Panc1 (cell line): ENCODE results near the gene PLEKHA7. TPM values are rescaled to one million over a fixed set of nuclear protein-coding genes. Genes with fewer than 3 reads are reported as not detected.

Experiments used
- ATAC-seq: fragments of 200-7000 bp; cut with Tn5 transposase; 2 replicates; pipeline ENCODE4 v1.9.1; 2020; ENCODE audit warnings: mild to moderate bottlenecking, moderate library complexity
- BruUV-seq: library from RNA; stranded (reverse); fragments of 400-500 nt; replicated peaks from 2 replicates; lab custom pipeline; 2021; lab: Mats Ljungman, UMichigan
- CTCF ChIA-PET: fragments of 300-600 bp; sonication (Branson Sonifier 250); formaldehyde crosslinking; loops from one replicate; lab custom pipeline; 2022; ENCODE audit warnings: antibody characterized with exemption; lab: Charles Lee
- POLR2A ChIA-PET: fragments of 300-600 bp; sonication (Branson Sonifier 250); formaldehyde crosslinking; loops from one replicate; lab custom pipeline; 2022; ENCODE audit warnings: antibody characterized with exemption; lab: Charles Lee
- DNase-seq: peaks from one replicate; pipeline ENCODE4 v3.0.0-alpha.2; 2010; ENCODE audit warnings: low read depth, low spot score
- H3K27ac ChIP-seq: 2 replicates; pipeline ENCODE4 v1.5.1; 2011; ENCODE audit warnings: mild to moderate bottlenecking, low read length, inconsistent platforms
- H3K27me3 ChIP-seq: fragments of 200-500 bp; sonication (Bioruptor generic); 2 replicates; pipeline ENCODE4 v1.6.0; 2014; ENCODE audit warnings: low read length, inconsistent platforms; ENCODE audit not compliant: control insufficient read depth, insufficient read depth
- H3K36me3 ChIP-seq: fragments of 200-500 bp; sonication (Bioruptor generic); 2 replicates; pipeline ENCODE4 v1.5.1; 2014; ENCODE audit warnings: inconsistent platforms, mild to moderate bottlenecking, low read length, moderate library complexity; ENCODE audit not compliant: control insufficient read depth, insufficient read depth
- H3K4me1 ChIP-seq: 2 replicates; pipeline ENCODE4 v1.5.1; 2011; ENCODE audit warnings: inconsistent platforms, mild to moderate bottlenecking, low read length, moderate library complexity; ENCODE audit not compliant: control insufficient read depth, insufficient read depth
- H3K4me3 ChIP-seq, 2 experiments: 2 replicates each; pipeline ENCODE4 v1.5.1; 2011 to 2012; ENCODE audit warnings: low read depth in 2 of 2, low read length in 2 of 2, mild to moderate bottlenecking in 2 of 2, inconsistent platforms in 1 of 2, moderate library complexity in 1 of 2
- H3K9me3 ChIP-seq: fragments of 200-500 bp; sonication (Bioruptor generic); 2 replicates; pipeline ENCODE4 v1.5.1; 2014; ENCODE audit warnings: low read depth, mild to moderate bottlenecking, inconsistent platforms, low read length, moderate library complexity; ENCODE audit not compliant: control insufficient read depth, insufficient read depth
- POLR2AphosphoS5 ChIP-seq: IDR thresholded peaks from 2 replicates; pipeline ENCODE4 v1.6.1; 2012; ENCODE audit warnings: mild to moderate bottlenecking, low read depth, low read length, moderate library complexity
- SIN3A ChIP-seq: IDR thresholded peaks from 2 replicates; pipeline ENCODE4 v1.6.1; 2012; ENCODE audit warnings: low read depth, mild to moderate bottlenecking, low read length, moderate library complexity, borderline replicate concordance; ENCODE audit not compliant: insufficient read depth
- TCF7L2 ChIP-seq: IDR thresholded peaks from 2 replicates; pipeline ENCODE4 v1.6.1; 2011; ENCODE audit warnings: mild to moderate bottlenecking, low read depth, low read length, inconsistent platforms
- in situ Hi-C: cut with HindIII; loops from 2 replicates; pipeline ENCODE4 v1.10.0; 2016; ENCODE audit warnings: low sequenced_read_pairs, low pct_unique_long_range_greater_than_20kb
- intact Hi-C: fragments of 100-400 bp; cut with micrococcal nuclease; formaldehyde crosslinking; loops from one replicate; pipeline ENCODE4 v1.10.0; 2022; ENCODE audit not compliant: unreplicated experiment
- total RNA-seq: library from RNA; stranded (reverse); gene quantifications from one replicate; pipeline ENCODE4 v1.2.1, GENCODE V29; 2021; ENCODE audit not compliant: unreplicated experiment
- TF ChIP-seq, protein P1 (sequence below): fragments of 450-650 bp; IDR thresholded peaks from 2 replicates; pipeline ENCODE4 v1.5.1; 2017; ENCODE audit warnings: mild to moderate bottlenecking
- TF ChIP-seq, protein P2 (sequence below), 2 experiments: IDR thresholded peaks; 2 replicates each; pipeline ENCODE4 v1.6.1; 2011 to 2012; ENCODE audit warnings: low read depth in 2 of 2, control low read depth in 1 of 2, low read length in 1 of 2, mild to moderate bottlenecking in 1 of 2, moderate library complexity in 1 of 2; ENCODE audit not compliant: insufficient read depth in 1 of 2

The PLEKHA7 gene
- total RNA-seq, 1 experiment from 2014 or later: 11.6 TPM

DNA sequence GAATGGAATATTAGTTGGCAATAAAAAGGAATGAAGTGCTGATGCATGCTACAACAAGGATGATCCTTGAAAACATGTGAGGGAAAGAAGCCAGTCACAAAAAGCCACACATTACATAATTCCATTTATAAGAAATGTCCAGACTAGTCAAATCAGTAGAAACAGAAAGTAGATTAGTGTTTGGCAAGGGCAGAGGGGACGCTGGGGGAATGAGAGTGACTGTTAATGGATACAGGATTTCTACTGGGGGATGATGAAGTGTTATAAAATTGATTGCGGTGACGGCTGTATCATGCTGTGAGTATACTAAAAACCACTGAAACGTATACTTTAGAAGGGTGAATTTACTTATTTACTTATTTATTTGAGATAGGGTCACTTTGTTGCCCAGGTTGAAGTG, 217.9 kb downstream of the PLEKHA7 start:
- no peak overlapping the region for H3K27ac ChIP-seq
- H3K4me1 ChIP-seq: no peaks in the 10 kb centered on the region; the same call in 1 of the 2 replicates
- intact Hi-C loops (no loop called here), in situ Hi-C loops (no loop called here)
- H3K4me3 ChIP-seq: no peak overlapping the region
- ATAC-seq (no peak), DNase-seq (no peak)
- ChIA-PET CTCF (no interaction called here), POLR2A (no interaction called here)
- TF ChIP-seq TCF7L2 (no peak), SIN3A (no peak)
- TF ChIP-seq, protein P1, sequence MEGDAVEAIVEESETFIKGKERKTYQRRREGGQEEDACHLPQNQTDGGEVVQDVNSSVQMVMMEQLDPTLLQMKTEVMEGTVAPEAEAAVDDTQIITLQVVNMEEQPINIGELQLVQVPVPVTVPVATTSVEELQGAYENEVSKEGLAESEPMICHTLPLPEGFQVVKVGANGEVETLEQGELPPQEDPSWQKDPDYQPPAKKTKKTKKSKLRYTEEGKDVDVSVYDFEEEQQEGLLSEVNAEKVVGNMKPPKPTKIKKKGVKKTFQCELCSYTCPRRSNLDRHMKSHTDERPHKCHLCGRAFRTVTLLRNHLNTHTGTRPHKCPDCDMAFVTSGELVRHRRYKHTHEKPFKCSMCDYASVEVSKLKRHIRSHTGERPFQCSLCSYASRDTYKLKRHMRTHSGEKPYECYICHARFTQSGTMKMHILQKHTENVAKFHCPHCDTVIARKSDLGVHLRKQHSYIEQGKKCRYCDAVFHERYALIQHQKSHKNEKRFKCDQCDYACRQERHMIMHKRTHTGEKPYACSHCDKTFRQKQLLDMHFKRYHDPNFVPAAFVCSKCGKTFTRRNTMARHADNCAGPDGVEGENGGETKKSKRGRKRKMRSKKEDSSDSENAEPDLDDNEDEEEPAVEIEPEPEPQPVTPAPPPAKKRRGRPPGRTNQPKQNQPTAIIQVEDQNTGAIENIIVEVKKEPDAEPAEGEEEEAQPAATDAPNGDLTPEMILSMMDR: no peak
- no peaks in the 10 kb centered on the region for H3K27me3 ChIP-seq
- no peaks in the 10 kb centered on the region for H3K36me3 ChIP-seq
- no TSS peak for BruUV-seq
- no peaks in the 10 kb centered on the region for H3K9me3 ChIP-seq

DNA sequence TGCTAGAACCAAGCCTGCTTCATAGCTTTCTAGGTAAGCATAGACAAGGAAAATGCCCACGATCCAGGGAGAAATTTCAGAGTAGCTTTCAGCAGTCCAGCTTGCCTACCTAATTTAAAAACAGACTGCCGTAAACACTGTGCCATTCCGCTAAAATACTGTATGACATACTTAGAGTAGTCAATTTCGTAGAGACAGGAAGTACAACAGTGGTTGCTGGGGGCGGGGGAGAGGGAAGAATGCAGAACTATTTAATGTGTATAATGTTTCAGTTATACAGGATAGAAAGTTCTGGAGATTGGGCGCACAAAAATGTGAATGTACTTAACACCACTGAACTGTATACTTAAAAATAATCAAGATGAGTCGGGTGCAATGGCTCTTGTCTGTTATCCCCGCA, 219.1 kb downstream of the PLEKHA7 start:
- no peaks in the 10 kb centered on the region for H3K27me3 ChIP-seq
- intact Hi-C loops (no loop called here), in situ Hi-C loops (no loop called here)
- no peaks in the 10 kb centered on the region for H3K36me3 ChIP-seq
- ATAC-seq (no peak), DNase-seq (no peak)
- ChIA-PET POLR2A (no interaction called here), CTCF (no interaction called here)
- BruUV-seq: no TSS peak
- H3K4me1 ChIP-seq: no peaks in the 10 kb centered on the region; the same call in 1 of the 2 replicates
- no peak overlapping the region for H3K27ac ChIP-seq
- TF ChIP-seq, protein P2, sequence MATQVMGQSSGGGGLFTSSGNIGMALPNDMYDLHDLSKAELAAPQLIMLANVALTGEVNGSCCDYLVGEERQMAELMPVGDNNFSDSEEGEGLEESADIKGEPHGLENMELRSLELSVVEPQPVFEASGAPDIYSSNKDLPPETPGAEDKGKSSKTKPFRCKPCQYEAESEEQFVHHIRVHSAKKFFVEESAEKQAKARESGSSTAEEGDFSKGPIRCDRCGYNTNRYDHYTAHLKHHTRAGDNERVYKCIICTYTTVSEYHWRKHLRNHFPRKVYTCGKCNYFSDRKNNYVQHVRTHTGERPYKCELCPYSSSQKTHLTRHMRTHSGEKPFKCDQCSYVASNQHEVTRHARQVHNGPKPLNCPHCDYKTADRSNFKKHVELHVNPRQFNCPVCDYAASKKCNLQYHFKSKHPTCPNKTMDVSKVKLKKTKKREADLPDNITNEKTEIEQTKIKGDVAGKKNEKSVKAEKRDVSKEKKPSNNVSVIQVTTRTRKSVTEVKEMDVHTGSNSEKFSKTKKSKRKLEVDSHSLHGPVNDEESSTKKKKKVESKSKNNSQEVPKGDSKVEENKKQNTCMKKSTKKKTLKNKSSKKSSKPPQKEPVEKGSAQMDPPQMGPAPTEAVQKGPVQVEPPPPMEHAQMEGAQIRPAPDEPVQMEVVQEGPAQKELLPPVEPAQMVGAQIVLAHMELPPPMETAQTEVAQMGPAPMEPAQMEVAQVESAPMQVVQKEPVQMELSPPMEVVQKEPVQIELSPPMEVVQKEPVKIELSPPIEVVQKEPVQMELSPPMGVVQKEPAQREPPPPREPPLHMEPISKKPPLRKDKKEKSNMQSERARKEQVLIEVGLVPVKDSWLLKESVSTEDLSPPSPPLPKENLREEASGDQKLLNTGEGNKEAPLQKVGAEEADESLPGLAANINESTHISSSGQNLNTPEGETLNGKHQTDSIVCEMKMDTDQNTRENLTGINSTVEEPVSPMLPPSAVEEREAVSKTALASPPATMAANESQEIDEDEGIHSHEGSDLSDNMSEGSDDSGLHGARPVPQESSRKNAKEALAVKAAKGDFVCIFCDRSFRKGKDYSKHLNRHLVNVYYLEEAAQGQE (IDR thresholded peaks at IDR 0.05; ENCODE audit: insufficient read depth in 1 of 2, low read depth in 2 of 2, low read length in 1 of 2): no peak
- TF ChIP-seq SIN3A (no peak), POLR2AphosphoS5 (no peak), TCF7L2 (no peak)
- TF ChIP-seq, protein P1: no peak
- H3K4me3 ChIP-seq: no peak overlapping the region
- H3K9me3 ChIP-seq: no peaks in the 10 kb centered on the region
